Anterior cingulate cortex (tissue), 58 donors: ENCODE data around the gene DEPDC7.
"Not testable (repeated sequence)": the region's sequence is repeated elsewhere in the genome, so short reads cannot be mapped to it uniquely, and the experiment has no call there.

Source experiments
- DNase-seq, 58 donors: peaks; one replicate each; lab custom pipeline; 2025; lab: John Stamatoyannopoulos, UW

Gene DEPDC7

DNA sequence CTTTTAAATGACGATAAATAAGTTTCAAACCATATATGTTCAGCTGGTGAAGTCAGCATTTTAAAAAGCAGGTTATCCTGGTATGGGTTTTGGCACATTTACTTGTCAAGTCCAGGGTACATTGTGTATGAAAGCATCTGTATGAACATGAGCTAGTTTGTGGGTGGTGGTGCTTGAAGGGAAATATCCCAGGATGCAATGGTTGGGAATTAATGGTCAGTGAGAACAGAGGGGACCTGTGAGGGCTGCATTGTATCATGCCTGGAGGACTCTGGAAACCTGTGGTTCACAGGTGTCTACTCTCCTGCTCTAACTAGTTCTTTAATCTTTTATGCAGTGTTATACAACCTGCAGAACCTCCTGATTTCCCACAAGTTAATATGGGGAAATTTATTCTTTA is 5.8 kb downstream of the DEPDC7 start:
- no peak for DNase-seq

DNA sequence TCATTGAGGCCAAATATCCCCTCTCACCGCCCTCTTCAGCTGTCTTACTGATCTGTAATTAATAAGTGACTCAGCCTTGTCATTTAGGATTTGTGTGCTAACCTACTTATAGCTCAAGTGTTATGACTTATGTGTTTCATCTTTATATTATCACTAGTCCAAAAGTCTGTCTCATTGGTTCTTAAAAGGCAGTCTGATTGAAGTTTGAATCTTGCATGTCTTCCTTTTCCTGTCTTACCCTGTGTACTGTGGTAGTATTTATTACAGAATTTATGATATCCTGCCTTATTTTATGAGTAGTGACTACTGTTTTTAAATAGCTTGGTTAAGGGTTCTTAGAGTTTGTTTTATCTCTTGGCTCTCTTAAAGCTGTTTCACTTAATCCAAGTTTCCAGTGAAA is 6.3 kb downstream of the DEPDC7 start:
- no peak for DNase-seq

DNA sequence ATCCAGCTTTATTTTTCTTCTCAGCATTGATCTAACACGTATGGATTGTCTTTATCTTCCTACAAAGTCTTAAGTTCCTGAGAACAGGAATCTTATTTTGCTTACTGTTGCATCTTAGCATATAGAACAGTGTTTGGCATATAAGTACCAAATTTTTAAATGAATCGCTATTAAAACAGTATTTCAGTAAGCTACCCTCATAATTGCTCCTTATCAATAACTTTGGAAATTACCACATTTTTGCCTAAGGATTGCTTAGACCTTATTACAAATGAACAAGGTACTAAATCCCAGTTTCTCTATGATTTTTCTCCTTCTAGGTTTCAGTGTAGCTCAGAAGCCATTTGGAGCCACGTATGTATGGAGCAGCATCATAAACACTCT is 9.7 kb downstream of the DEPDC7 start:
- no peak for DNase-seq

- no peak for DNase-seq
These were observed 11.6 kb downstream of the DEPDC7 start for GRCh38 chr11:33027233-33027632.

DNA sequence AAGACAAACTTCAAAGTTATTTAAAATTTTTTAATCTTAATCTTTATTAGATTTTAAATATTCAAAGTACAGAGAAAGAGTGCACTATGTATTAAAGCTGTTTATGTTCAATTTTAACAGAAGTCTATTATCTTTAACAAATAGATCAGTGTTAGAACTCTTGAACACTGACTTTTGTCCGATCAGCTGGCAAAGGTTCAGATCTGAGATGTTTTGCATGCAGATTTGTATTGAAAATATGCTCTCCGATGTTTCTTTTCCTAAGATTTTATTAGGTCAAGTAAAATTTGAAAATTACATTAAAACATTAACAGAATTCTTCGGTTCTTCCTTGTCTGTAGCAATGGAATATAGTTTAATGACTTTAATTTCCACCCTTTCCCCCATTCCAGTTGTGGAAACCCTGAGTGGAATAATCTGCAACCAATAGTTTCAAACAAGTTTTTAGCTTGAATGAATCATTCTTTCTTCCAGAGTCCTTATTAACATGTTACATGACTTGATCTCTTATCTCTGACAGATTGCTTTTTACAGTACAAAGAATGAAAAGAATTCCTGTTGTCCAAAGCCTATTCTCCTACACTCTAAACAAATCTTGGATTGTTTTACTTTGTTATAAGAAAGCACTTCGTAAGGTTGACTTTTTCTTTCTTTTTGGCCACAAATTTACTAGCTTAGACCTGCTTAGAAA is 12.3 kb downstream of the DEPDC7 start:
- DNase-seq, result peak in 1 of 58 donors; percentile 5

GRCh38 chr11:33028537-33028914 is 12.8 kb downstream of the DEPDC7 start:
- DNase-seq, result no peak

DNA sequence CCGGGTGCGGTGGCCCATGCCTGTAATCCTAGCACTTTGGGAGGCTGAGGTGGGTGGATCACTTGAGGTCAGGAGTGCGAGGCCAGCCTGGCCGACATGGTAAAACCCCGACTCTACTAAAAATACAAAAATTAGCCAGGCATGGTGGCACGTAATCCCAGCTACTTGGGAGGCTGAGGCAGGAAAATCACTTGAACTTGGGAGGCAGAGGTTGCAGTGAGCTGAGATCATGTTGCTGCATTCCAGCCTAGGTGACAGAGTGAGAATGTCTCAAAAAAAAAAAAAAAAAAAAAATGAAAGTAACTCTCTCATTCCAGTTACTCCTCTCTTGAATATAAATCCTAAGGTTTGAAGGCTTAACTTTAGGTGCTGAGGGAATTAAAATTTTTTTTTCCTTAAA is 13.5 kb downstream of the DEPDC7 start:
- DNase-seq, result not testable (repeated sequence)

GRCh38 chr11:33033493-33033892 is 17.8 kb downstream of the DEPDC7 start:
- DNase-seq, result no peak

GRCh38 chr11:33035011-33035410 is 19.3 kb downstream of the DEPDC7 start:
- no peak for DNase-seq

DNA sequence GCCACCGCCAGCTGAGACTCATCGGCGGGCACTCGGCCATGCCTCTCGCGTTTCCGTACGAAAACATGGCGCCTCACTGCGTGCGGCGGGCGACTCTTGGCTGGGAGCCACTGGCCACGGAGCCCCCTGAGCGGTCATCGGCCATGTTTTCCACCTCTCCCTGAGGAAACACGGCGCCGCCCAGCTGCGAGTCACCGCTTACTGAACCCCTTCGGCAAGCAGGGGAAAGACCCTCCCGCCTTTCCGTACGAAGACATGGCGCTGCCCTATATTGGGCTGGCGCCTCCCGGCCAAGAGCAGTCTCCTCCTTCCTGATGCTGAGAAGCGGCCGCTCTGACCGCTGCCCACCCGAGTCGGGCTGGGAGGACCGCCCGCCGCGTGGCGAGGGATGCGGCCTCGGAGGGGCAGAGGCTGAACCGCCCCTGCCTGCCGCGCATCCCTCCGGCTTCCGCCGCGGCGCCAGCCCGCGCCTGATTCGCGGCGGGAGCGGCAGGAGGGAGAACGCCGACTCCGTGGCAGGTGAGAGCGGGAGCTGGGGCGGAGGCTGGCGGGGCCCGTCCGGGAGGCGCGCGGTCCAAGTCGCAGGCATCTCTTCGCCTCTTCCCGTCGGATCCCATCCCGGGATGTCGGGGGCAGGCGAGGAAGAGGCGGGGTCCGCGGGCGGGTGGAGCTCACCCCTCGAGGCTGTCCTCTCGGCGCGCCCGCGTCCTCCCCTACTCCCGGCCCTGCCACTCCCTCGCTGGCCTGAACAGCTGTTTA is 23.8 kb downstream of the DEPDC7 start, which contains the start of gene TCP11L1:
TCP11L1 (plus strand) TSS at position 299 of the 759 bp plus-strand sequence. CDS start 4,202 bp downstream, outside the sequence.
- DNase-seq, result peak; percentile 64 to 97 (median 90)

GRCh38 chr11:33040033-33040861 is 24.6 kb downstream of the DEPDC7 start:
- peak in 16 of 58 donors; percentile 18 to 88 (median 56) for DNase-seq

GRCh38 chr11:33040862-33041453 is 25.3 kb downstream of the DEPDC7 start:
- DNase-seq, result no peak

DNA sequence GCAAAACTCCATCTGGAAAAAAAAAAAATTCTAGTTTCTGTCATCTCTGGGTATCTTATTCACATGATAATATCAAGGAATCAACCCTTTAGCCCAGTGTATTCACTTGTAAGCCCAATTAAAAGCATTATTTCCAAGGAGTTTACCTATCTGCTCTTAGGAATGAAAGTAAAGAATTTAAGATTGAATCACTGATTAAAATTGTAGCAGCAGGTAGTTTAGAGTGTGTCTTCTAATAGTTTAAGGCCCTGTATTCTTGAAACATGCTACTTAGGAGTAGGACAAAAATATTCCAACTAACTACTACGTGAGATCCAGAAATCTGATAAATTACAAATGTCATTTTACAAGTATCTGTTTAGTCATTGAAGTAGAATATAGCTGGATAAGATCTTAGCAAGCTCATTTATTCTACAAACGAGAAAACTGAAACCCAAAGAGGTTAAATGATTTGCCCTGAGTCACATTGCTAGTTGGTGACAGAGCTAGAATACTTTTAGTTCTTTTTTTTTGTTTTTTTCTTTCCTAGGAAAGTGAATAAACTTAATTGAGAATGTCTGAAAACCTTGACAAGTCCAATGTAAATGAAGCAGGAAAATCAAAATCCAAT is 27.6 kb downstream of the DEPDC7 start:
- DNase-seq, result no peak

GRCh38 chr11:33044285-33044756 is 28.6 kb downstream of the DEPDC7 start:
- no peak for DNase-seq

GRCh38 chr11:33045551-33046255 is 30.0 kb downstream of the DEPDC7 start:
- no peak for DNase-seq

DNA sequence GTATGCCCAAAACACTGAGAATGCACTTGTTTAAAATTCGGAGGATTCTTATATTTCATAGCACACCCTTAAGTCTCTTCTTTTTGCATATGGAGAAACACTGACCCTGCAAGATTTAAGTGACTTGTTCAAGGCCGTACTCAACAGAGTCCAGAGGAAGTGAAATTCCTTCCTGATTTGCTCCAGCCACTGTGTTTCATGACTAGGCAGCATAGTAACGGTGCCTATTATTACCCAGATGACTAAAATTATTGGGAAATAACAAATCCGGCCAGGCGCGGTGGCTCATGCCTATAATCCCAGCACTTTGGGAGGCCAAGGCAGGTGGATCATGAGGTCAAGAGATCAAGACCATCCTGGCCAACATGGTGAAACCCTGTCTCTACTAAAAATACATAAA is 33.0 kb downstream of the DEPDC7 start:
- DNase-seq, result not testable (repeated sequence)

DNA sequence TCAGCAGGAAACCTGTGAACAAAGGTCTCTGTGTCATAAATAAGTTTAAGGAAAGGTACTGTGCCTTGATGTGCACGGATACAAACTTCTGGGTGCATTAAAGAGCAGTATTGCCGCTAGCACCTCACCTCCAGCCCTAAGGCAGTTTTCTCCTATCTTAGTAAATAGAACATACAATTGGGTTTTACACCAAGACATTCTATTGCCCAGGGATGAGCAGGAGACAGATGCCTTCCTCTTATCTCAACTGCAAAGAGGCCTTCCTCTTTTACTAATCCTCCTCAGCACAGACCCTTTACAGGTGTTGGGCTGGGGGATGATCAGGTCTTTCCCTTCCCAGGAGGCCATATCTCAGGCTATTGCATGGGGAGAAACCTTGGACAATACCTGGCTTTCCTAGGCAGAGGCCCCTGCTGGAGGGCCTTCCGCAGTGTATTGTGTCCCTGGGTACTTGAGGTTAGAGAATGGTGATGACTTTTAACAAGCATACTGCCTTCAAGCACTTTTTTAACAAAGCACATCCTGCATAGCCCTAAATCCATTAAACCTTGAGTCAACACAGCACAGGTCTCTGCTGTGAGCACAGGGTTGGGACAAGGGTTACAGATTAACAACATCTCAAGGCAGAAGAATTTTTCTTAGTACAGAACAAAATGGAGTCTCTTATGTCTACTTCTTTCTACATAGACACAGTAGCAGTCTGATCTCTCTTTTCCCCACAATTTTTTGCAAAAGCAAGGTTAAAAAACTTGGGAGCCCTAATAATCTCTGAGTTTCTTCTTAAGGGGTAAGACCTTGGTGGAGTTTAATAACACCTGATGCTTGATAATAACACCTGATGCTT is 34.1 kb downstream of the DEPDC7 start:
- not testable (repeated sequence) for DNase-seq

GRCh38 chr11:33052231-33052630 is 36.6 kb downstream of the DEPDC7 start:
- DNase-seq, result no peak
